Measurements from ENCODE around the gene C7orf57.
"Not testable (repeated sequence)": the region's sequence is repeated elsewhere in the genome, so short reads cannot be mapped to it uniquely, and the experiment has no call there.

C7orf57 gene

GRCh38 chr7:48035301-48035966 is at the start of gene C7orf57:
TSS of gene C7orf57 (plus strand) at chr7:48035543. CDS start at chr7:48036309, 766 bp downstream.
- DNase-seq: peak in 1 of 2 experiments; percentile 26

DNA sequence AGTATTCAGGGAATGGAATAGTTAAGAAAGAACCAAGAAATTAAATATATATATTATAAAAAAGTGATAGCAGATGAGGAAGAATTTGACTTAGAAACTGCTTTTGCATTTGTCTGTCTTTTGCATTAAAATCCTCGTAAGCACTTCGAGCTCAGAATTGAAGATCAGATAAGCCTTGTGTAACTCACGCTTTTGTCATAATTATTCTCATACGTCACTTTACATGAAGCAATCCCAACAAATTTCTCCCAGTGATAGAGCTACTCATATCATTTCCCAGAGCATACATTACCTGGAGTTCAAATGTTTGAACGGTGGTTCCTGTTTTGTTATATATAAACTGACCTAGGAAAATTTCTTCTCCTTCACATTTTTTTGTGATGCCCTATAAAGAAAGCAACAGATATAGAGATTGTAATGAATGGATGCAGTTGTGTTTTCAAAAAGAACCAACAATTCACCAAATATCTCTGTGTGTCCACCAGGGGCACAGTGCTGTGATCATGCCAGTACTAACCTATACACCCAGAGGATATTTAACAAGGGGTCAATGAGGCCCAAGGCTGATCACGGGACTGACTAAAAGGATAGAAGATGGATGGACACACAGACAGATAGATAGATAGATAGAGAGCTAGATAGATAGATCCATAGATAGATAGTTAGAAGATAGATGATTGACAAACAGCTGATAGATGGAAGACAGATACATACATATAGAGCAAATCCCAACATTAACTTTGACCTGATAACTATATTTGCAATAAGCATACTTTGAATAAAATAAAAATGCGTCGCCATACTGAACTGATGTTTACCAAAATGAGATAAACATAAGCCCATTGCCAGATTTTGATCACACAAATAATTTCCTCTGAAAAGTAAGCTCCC is 46.6 kb upstream of the C7orf57 start:
- DNase-seq: no peak

GRCh38 chr7:47989607-47990400 is 45.5 kb upstream of the C7orf57 start:
- DNase-seq: not testable (repeated sequence)

GRCh38 chr7:47990592-47990991 is 44.8 kb upstream of the C7orf57 start:
- no peak for DNase-seq

- no peak for DNase-seq
Observed at GRCh38 chr7:47991270-47991669, 44.1 kb upstream of the C7orf57 start.

GRCh38 chr7:47991741-47992311 is 43.5 kb upstream of the C7orf57 start:
- no peak for DNase-seq

GRCh38 chr7:47992446-47992845 is 42.9 kb upstream of the C7orf57 start:
- no peak for DNase-seq

DNA sequence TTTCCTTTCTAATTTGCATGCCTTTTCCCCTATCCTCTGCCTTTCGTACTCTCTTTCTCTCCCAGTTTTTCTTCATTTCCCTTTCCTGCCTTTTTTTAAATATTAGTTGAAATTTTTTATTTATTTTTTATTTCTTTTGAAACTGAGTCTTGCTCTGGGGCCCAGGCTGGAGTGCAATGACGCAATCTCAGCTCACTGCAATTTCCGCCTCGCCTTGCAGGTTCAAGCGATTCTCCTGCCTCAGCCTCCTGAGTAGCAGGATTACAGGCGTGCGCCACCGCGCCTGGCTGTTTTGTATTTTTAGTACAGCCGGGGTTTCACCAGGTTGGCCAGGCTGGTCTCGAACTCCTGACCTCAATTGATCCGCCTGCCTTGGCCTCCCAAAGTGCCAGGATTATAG is 35.9 kb upstream of the C7orf57 start:
- no peak for DNase-seq

GRCh38 chr7:48000164-48000563 is 35.2 kb upstream of the C7orf57 start:
- DNase-seq: not testable (repeated sequence)

- no peak for DNase-seq
Observed at GRCh38 chr7:48004032-48004431, 31.3 kb upstream of the C7orf57 start.

DNA sequence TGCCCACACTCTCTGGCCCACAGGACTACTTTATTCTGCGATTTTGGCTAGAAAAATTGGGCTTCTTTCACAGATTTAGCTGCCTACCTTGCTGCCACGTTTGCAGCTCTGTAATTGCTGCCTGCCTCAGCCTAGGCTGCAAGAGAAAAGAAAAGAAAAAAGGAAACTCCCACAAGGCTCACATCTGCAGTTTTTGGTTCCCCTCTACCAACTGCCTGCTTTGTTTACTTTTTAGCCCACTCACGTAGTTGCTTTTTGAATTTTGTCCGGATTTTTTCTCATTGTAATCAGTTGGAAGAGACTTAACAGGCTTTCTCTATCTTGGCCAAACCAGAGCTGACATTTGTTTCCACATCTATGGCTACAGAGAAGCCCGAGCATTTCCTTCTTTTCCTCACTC is 30.7 kb upstream of the C7orf57 start:
- no peak for DNase-seq

DNA sequence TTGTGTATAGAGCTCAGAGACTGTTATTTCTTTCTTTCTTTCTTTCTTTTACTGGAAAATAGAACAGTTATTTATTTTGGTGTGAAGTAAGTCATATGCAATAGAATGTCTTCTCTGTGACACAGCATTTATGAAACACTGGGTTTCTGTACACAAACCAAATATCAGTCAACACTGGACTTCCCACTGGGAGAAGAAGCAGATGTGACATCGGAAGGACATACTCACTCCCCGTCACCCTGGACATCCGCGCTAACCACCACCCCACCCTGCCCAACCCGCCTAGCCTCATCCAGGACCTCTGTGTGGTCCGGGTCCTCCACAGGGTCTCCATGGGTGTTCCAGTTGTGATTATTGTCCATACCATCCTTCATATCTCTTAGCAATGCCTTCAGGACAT is 28.5 kb upstream of the C7orf57 start:
- no peak for DNase-seq

DNA sequence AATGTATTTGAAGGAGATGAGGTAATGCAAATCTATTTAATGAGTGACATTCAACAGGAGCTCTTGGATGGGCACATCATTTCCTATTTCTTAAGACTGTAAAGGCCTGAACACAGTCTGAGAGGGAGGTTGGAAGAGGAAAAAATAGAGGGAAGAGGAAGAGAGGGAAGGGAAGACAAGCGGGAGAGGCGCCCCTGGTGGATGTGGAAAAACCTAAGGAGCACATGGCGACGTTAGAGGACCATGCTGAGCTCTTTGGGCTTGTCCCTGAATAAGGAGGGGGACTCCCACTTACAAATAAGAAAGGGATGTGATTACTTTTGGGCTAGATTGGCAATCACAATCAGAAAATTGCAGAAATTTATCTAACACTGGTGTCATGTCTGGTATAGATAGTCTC is 26.1 kb upstream of the C7orf57 start:
- DNase-seq: no peak

DNA sequence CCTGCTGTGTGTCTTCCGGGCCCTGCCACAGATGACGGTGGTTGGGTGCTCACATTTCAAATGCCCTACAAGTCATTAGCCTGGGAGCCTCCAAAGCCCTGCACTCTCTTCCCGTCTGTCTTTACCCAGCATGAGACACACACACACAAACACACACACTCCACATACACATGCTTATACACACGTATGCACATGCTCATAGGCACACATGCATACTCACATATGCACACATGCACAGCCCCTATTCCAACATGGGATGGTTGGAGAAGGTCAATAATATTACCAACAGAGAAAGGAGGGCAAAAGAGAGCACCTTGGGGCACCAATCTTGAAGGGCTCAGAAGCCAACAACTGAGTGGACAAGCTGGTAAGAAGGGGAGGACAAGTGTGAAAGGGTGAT is 25.4 kb upstream of the C7orf57 start:
- DNase-seq: no peak

GRCh38 chr7:48011323-48011722 is 24.0 kb upstream of the C7orf57 start:
- no peak for DNase-seq

DNA sequence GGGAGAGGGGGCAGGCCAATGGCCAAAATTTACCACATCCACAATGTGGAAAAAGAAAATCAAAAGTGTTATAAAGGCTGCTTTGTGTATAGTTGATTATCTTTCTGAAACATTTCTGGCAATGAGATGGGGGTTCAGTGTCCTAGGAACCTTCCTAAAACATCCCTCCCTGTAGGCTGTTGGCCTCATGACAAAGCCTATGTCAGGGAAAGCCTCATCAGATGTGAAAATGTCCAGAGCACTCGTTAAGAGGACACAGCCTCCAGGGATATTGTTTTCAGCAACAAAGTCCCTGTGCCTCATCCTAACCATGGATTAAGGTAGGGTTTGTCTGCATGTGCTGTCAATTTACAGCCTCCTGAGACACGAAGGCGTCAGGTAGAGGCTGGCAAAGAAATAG is 23.4 kb upstream of the C7orf57 start:
- DNase-seq: no peak

GRCh38 chr7:48016641-48017040 is 18.7 kb upstream of the C7orf57 start:
- no peak for DNase-seq

GRCh38 chr7:48017674-48018073 is 17.7 kb upstream of the C7orf57 start:
- DNase-seq: no peak

- DNase-seq: no peak
Observed at GRCh38 chr7:48025624-48026023, 9.7 kb upstream of the C7orf57 start.

- no peak for DNase-seq
Observed at GRCh38 chr7:48028938-48029337, 6.4 kb upstream of the C7orf57 start, which contains the start of gene SUN3. TSS of gene SUN3 (minus strand) at chr7:48029107. CDS start at chr7:48028938, 169 bp downstream.

- DNase-seq: no peak
Observed at GRCh38 chr7:48031111-48031510, 4.2 kb upstream of the C7orf57 start.

GRCh38 chr7:48033922-48034321 is 1.4 kb upstream of the C7orf57 start:
- DNase-seq: no peak

- no peak for DNase-seq
Observed at GRCh38 chr7:48035967-48036478, 680 bp downstream of the C7orf57 start.

Data from NCI-H187 (cell line).